HG03039 (cell line): ENCODE data around the gene DIS3L2.
"Not testable (repeated sequence)": the region's sequence is repeated elsewhere in the genome, so short reads cannot be mapped to it uniquely, and the experiment has no call there.

ENCODE experiments used
- ATAC-seq: cut with Tn5 transposase; IDR thresholded peaks from one replicate; pipeline ENCODE4 v1.9.1; 2021; ENCODE audit warnings: mild to moderate bottlenecking, moderate library complexity; ENCODE audit not compliant: unreplicated experiment

The DIS3L2 gene

DNA sequence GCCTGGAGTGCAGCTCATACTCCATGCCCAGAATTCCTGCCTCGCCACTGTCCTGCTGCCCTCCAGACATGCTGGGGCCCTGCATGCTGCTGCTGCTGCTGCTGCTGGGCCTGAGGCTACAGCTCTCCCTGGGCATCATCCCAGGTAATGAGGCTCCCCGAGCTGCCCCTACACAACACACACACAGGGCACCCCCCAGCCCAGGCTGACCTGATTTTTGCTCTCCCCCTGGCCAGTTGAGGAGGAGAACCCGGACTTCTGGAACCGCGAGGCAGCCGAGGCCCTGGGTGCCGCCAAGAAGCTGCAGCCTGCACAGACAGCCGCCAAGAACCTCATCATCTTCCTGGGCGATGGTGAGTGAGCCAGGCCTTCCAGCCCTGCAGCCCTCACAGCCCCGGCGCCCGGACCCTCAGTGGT lies 417.2 kb downstream of the DIS3L2 start, which contains the start of gene ALPP:
Gene ALPP, plus strand, starts transcription at position 17 of the 417 bp plus-strand sequence. Its CDS starts 52 bp downstream, at position 69.
- not testable (repeated sequence) for ATAC-seq

- not testable (repeated sequence) for ATAC-seq
Measured at GRCh38 chr2:232379610-232380590, 418.4 kb downstream of the DIS3L2 start.

DNA sequence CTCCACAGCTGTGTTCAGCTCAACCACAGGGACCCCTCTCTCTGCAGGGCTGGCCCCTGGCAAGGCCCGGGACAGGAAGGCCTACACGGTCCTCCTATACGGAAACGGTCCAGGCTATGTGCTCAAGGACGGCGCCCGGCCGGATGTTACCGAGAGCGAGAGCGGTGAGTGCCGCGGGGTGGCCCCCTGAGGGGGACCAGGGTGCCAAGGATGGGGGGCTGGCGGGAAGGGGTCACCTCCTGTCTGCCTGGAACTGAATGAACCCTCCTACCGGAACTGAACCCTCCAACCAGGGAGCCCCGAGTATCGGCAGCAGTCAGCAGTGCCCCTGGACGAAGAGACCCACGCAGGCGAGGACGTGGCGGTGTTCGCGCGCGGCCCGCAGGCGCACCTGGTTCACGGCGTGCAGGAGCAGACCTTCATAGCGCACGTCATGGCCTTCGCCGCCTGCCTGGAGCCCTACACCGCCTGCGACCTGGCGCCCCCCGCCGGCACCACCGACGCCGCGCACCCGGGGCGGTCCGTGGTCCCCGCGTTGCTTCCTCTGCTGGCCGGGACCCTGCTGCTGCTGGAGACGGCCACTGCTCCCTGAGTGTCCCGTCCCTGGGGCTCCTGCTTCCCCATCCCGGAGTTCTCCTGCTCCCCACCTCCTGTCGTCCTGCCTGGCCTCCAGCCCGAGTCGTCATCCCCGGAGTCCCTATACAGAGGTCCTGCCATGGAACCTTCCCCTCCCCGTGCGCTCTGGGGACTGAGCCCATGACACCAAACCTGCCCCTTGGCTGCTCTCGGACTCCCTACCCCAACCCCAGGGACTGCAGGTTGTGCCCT lies 419.9 kb downstream of the DIS3L2 start:
- not testable (repeated sequence) for ATAC-seq

DNA sequence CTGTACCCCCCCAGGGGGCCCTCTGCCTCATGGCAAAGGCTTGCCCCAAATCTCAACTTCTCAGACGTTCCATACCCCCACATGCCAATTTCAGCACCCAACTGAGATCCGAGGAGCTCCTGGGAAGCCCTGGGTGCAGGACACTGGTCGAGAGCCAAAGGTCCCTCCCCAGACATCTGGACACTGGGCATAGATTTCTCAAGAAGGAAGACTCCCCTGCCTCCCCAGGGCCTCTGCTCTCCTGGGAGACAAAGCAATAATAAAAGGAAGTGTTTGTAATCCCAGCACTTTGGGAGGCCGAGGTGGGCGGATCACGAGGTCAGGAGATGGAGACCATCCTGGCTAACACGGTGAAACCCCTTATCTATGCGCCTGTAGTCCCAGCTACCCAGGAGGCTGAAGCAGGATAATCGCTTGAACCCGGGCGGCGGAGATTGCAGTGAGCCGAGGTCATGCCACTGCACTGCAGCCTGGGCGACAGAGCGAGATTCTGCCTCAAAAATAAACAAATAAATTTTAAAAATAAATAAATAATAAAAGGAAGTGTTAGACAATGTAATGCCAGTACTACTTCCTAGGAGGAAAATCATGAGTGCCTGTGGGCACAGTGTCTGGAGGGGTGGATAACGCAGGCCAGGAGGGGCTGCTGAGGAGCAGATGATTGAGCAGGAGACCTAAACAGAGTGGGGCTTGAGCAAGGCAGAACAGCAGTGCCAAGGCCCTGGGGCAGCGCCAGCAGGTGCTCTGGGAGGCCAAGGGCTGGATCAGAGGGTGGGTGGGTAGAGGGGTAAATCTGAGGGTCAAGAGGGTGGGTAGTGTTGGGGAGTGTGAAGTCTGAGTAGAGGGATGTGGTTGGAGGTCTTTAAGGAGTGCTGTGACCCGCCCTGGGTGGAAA lies 421.1 kb downstream of the DIS3L2 start:
- no peak for ATAC-seq

DNA sequence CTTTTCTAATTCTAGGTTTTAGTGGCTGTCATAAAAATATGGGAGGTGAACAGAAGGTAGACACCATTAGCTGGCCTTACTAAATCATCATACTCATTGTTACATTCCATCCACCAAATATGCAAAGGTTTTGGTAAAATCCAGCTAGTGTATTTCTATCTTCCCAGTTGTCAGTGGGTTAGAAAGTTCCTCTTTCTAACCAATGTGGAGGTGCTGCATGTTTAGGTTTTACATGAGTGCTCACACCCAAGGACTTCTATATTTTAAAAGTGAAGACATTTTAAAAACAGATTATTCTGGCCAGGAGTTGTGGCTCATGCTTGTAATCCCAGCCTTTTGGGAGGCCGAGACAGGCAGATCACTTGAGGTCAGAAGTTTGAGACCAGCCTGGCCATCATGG lies 423.0 kb downstream of the DIS3L2 start:
- ATAC-seq = no peak

DNA sequence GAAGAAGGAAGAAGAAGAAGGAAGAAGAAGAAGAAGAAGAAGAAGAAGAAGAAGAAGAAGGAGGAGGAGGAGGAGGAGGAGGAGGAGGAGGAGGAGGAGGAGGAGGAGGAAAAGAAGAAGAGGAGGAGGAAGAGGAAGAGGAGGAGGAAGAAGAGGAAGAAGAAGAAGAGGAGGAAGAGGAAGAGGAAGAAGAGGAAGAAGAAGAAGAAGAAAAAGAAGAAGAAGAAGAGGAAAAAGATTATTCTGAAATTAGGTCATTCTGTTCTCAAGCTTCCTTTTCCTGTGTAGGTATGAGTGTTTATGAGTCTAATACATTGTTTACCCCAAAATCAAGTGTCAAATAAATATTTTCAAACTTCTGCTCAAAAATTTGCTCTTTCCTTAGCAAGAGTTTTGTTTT lies 423.5 kb downstream of the DIS3L2 start:
- ATAC-seq = not testable (repeated sequence)

- ATAC-seq = no peak
Measured at GRCh38 chr2:232385660-232386489, 424.4 kb downstream of the DIS3L2 start.

GRCh38 chr2:232386490-232386739 lies 424.9 kb downstream of the DIS3L2 start:
- no peak for ATAC-seq
